Measurements from ENCODE around the gene MAP2.
A peak's percentile ranks its signal among the peaks of the same experiment; 100 is the strongest.

The MAP2 gene

GRCh38 chr2:209741953-209742352 lies 318.1 kb downstream of the MAP2 start:
- DNase-seq, result no peak

DNA sequence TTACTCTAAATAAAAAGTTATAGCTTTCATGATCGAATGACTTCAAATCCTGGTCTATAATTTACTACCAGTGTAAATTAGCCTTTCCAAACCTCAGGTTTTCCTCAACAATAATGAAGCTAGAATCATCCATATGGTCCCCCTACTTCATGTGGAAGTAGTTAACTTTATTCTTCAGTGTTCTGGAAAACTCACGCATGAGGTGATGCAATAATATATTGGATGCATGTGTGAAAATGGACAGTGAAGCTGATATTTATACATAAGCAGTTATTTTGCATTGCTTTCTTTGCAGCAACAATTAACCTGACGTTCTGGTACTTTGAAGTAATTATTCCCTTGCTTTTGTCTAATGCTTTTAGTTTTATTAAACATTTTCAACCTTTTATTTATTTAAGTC lies 329.2 kb downstream of the MAP2 start:
- no peak for DNase-seq

DNA sequence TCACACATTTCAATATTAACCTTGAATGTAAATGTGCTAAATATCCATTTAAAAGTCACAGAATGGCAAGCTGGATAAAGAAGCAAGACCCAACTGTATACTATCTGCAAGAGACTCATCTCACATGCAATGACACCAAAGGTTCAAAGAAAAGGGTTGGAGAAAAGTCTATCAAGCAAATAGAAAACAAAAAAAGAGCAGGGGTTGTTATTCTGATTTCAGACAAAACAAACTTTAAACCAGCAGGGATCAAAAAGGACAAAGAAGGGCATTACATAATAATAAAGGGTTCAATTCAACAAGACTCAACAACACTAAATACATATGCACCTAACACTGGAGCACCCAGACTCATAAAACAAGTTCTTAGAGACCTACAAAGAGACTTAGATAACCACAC lies 333.3 kb downstream of the MAP2 start:
- DNase-seq, result no peak

GRCh38 chr2:209761566-209761965 lies 337.7 kb downstream of the MAP2 start:
- no peak for DNase-seq

DNA sequence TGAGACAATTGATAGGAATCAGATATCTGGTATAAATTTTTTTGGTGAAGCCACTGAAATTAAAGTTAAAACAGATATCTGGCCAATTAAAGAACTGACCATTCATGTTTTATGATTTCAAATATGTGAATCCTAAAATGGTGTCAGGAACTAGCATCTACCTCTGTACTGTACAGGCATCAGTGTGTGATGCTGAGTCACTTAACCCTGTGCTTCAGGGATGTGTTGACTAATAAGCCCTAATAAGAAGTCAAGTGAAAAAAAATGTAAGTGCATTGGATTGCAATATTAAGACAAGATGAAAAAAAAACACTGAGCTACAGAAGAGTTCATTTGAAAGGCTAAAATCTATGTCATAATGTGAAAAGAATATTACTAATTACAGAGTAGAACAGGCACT lies 338.7 kb downstream of the MAP2 start:
- no peak for DNase-seq

- no peak for DNase-seq
Observed at GRCh38 chr2:209763106-209763505, 339.3 kb downstream of the MAP2 start.

DNA sequence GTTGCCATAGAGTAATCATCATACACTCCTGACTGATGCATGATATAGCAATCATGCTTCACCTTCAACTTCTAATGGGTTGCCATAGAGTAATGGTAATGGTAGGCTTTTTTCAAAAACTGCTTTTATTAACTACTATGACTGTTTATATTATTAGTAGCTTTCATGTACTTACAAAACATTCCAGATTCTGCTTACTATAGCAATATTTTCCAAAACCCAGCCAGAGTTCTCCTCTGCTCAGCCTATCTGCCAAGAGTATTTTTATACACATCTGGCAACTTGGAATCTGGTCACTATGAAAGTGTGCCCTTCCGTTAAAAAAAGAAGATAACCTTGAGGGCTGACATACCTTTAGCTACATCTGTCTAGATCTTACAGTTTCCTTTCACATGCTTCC lies 342.8 kb downstream of the MAP2 start:
- no peak for DNase-seq

GRCh38 chr2:209767316-209767715 lies 343.5 kb downstream of the MAP2 start:
- no peak for DNase-seq

DNA sequence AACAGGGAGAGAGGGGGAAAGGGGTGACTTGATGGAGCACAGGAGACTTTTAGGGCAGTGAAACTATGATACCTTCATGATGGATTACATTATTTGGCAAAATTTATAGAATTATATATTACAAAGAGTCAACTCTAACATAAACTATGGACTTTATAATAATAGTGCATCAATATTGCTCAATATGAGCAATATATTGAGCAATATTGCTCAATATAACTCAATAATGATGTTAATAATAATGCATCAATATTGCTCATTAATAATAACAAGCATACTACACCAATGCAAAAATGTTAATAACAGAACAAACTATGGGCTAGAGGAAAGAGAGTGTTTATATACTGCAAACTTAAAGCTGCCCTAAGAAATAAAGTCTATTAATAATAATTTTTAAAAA lies 344.7 kb downstream of the MAP2 start:
- DNase-seq, result no peak

DNA sequence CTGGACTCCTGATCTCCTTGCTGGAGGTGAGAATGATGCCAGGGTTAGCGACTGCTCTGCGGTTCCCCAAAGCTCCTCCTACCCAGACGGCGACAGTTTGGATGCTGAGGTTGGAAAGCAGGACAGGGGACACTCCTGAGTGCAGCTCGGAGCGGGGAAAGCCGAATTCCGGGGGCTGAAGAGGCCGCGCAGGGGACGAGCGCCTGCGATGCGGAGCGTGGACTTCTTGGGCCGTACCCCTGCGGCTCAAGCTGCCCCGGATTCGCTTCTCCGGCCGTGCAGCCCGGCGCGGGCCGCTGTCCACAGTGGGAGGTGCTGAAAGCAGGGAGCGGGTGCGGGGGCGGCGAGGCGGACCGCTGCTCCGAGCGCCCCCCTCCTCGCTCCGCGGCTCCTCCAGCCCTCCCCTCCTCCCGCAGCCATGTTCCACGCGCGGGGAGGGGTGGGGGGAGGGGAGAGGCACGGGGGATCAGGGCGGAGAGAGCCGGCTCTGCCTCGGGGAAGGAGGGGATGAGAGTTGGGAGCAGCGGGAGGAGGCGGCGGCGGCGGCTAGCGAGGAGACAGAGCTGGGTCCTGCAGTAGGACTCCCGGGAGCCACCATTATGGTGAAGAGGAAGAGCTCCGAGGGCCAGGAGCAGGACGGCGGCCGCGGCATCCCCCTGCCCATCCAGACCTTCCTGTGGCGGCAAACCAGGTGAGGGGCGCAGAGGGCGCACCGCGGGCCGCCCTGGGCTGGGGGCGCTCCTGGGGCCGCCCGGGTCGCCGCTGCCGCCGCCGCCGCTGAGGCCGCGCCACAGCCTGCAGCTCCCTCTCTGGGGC lies 347.8 kb downstream of the MAP2 start, which contains the start of gene UNC80:
UNC80 (plus strand) TSS at position 359 of the 816 bp plus-strand sequence; CDS start at position 600, 241 bp downstream.
- DNase-seq, result peak; percentile 58

GRCh38 chr2:209772290-209772685 lies 348.4 kb downstream of the MAP2 start:
- no peak for DNase-seq

- no peak for DNase-seq
Observed at GRCh38 chr2:209773377-209773776, 349.5 kb downstream of the MAP2 start.

Measured in RPMI8226 (cell line).